Mucosa of gallbladder (tissue), 1 donor: ENCODE data around the gene TERF2IP. TPM values are rescaled to one million over a fixed set of nuclear protein-coding genes. Genes with fewer than 3 reads are reported as not detected.

Source experiments
- DNase-seq: peaks from one replicate; pipeline ENCODE4 v3.0.0-alpha.2; 2020; ENCODE audit warnings: low spot score
- total RNA-seq: library from RNA; stranded (reverse); gene quantifications from one replicate; pipeline ENCODE4 v1.2.1, GENCODE V29; 2021
- donor health status: DM: no; HTN: no; CAD: no.

Gene TERF2IP
- total RNA-seq, 1 donor from 2014 or later, result 62.2 TPM

- DNase-seq, result no peak
Measured at GRCh38 chr16:75640598-75640997, 7.0 kb upstream of the TERF2IP start.

GRCh38 chr16:75644240-75645012 is 3.1 kb upstream of the TERF2IP start:
- no peak for DNase-seq

- DNase-seq, result no peak
Measured at GRCh38 chr16:75647112-75647491, 471 bp upstream of the TERF2IP start.

GRCh38 chr16:75648265-75649076 is 898 bp downstream of the TERF2IP start:
- peak; percentile 85 for DNase-seq

- no peak for DNase-seq
Measured at GRCh38 chr16:75653922-75654321, 6.3 kb downstream of the TERF2IP start.

- DNase-seq, result no peak
Measured at GRCh38 chr16:75658175-75658574, 10.6 kb downstream of the TERF2IP start.

DNA sequence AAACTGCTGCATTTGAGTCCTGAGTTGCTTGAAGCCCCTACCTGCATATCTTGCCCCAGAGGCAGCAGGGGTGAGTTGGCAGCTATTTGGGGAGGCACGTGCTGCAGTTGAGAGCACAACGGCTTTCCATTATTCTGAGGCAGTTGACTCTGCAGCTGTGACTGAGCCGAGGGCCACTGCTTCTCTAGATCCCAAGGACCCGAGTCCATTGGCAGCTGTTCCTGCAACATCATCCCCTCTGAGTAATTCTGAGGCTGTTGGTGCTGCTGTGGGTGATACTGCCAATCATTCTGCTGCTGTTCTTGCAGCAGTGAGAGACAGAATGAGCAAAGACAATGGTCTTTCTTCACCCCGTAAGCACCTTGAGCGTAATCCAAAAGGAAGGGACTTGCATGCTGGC is 12.7 kb downstream of the TERF2IP start:
- no peak for DNase-seq

- no peak for DNase-seq
Measured at GRCh38 chr16:75660726-75661302, 13.2 kb downstream of the TERF2IP start.

- no peak for DNase-seq
Measured at GRCh38 chr16:75667503-75667902, 19.9 kb downstream of the TERF2IP start.

DNA sequence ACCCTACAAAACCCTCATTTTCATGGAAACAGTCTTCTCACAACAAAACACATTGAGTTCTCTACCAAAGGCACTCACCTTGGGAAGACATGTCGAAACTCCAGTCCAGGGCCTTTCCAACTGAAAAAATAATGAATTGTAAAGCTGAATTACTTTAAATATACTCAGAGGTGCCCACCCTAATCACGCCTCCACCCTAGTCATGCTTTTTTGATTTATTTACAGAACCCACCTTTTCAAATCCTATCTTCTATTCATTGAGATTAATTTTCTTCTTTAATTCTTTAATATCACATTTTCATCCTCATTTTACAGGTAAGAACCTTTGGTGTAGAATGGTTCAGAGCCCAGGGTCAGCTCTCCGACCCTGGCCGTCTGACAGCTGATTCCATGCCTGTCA is 29.3 kb downstream of the TERF2IP start, which contains the start of gene CPHXL2:
Gene CPHXL2, minus strand, starts transcription at position 101 of the 400 bp plus-strand sequence. Its CDS starts 10 bp downstream, at position 91.
- DNase-seq, result no peak

DNA sequence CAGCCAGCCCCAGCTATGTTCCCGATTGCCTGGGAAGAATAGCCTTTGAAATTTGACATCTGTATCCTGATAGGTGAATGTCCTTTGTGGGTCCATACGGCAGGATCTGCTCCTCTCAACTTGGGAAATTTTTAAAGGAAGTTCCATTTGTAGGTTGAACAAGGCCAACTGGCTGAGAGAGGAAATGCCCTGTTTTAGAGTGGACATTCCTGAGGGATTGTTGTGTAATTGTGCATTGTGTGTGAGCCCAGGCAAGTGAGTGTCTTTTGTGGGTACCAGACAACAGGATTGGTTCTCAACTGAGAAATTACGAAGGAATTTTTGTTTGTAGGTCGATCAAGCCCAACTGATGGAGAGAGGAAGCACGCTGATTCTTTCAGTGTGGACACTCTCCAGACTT is 31.8 kb downstream of the TERF2IP start:
- DNase-seq, result no peak

DNA sequence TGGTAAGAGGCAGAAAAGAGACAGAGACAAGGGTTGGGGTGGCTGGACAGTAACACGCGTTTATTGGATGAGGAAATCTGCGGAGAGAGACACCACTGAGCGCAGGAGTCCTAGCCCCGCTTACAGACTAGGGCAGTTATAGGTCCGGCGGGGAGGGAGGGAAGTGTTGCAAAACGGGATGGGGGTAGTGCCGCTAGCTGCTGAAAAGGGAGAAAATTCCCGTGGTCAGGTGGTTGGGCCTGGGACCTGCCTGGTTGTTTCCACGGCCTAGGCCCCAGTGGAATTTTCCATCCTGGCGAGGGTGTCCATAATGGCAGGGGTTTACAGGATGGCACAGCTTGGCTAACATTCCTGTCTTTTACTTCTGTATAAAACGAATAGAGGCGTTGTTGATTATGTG is 34.7 kb downstream of the TERF2IP start:
- no peak for DNase-seq

- no peak for DNase-seq
Measured at GRCh38 chr16:75687361-75687760, 39.8 kb downstream of the TERF2IP start.

DNA sequence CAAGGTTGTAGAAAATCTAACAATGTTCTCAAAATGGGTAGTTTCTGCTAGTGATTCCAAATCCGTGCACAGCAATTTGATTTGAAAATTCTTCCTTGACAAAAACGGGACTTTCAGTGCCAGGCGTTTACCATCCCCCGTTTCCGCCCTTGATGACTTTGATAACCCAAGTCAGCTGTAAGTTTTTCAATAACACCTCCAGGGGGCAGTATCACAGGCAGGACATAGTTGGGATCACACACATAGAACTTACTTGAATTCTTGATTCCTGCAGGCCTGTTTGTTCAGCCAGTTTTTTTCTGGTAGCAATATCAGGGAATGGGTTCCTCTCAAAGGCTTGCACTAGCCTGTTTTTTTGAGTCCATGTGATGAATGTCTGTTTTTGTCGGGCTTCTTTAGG is 48.1 kb downstream of the TERF2IP start:
- no peak for DNase-seq

DNA sequence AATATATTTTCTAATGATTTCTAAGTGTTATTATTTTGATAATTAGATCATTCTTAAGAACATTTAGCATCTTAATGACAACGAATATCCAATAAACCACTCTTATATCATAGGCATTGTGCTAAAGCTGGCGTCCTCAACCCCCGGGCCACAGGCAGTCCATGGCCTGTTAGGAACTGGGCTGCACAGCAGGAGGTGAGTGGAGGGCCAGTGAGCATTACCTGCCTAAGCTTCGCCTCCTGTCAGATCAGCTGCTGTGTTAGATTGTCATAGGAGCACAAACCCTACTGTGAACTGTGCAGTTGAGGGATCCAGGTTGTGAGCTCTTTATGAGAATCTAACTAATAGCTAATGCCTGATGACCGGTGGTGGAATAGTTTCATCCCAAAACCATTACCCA is 50.0 kb downstream of the TERF2IP start:
- no peak for DNase-seq

DNA sequence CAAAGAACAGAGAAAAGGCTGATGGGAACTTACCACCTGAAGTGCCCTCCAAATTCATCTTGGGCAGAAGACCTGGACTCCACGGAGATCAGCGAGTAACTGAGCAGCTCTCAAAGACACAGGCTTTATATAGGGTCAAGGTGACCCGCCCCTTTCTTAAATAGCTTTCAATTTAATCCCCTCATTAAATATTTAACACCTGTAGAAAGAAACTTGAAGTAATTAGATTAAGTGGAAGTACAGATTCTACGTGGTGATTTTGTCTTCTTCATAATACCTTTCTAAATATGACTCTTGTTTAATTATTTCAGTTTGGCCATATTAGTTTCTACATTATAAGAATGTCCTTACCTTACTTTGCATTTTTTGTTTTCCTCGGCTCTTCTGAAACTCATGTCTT is 53.8 kb downstream of the TERF2IP start, which contains the start of gene DUXB:
Gene DUXB, minus strand, starts transcription at position 101 of the 400 bp plus-strand sequence. Its CDS starts 43 bp downstream, at position 58.
- DNase-seq, result no peak

DNA sequence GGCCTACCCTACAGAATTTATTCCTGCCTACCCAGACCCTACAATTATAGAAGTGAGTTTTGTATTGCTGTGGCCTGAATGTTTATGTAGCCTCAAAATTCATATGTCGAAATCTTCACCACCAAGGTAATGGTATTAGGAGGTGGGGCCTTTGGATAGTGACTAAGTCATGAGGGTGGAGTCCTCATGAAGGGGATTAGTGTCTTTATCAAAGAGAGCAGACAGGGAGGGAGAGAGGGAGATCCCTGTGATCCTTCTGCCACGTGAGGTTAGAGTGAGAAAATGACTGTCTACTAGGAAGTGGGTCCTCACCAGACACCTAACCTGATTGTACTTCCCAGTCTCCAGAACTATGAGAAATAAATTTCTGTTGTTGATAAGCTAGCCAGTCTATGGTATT is 54.7 kb downstream of the TERF2IP start:
- DNase-seq, result no peak

DNA sequence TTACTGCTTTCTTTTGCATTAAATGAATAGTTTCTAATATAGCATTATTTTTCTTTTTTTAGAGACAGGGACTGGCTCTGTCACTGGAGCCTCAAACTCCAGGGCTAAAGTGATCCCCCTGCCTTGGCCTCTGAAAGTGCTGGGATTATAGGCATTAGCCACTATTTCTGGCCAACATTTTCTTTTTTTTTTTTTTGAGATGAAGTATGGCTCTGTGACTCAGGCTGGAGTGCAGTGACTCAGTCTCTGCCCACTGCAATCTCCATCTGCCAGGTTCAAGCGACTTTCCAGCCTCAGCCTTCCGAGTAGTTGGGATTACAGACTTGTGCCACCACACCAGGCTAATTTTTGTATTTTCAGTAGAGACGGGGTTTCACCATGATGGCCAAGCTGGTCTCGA is 55.7 kb downstream of the TERF2IP start:
- DNase-seq, result no peak
